ENCODE measurements around the gene RNF11. TPM values are rescaled to one million over a fixed set of nuclear protein-coding genes. Genes with fewer than 3 reads are reported as not detected.

RNF11 gene
- polyA plus RNA-seq, 1 donor (not counting 4 experiments of a cell fraction or from before 2014, with no cell fraction given) = 113 TPM

DNA sequence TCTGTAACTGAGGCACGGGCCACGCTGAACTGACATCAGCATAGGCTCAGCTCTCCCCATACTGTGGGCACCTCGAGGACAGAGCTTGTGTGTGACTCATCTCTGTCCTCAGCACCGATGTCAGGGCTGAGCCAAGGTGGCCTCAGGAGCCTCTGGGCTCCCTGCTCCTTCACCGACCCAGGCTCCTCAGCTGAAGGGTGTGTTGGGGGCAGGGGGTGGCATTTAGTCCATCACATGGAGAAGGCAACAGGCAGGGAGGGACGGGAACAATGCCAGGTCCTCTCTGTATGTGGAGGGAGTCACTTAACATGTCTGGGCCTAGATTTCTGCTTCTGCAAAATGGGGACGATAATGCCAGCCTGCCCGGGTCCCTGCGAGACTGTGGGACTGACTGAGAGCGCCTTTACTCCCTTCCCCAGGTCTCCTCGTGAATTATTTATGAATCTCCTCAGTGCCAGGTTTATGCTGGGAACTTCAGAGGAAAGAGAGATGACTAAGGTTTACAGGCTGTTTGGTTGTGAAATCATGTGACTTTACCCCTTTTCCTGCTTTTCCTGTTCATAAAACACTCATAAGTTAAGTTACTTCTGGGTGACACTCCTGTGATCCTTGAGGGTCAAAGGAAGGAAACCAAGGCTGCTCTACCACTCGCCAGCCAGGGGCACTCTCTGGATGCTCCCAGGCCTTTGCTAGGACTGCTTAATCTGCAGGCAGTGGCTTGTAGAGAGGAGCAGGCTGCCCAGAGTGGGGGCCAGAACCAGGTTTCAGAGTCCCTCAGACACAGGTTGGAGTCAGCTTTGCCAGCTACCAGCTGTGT is 78.1 kb downstream of the RNF11 start:
- TF ChIP-seq EZH2 (IDR thresholded peaks at IDR 0.05; ENCODE audit: low read length) = no peak
- TF ChIP-seq, protein P1, sequence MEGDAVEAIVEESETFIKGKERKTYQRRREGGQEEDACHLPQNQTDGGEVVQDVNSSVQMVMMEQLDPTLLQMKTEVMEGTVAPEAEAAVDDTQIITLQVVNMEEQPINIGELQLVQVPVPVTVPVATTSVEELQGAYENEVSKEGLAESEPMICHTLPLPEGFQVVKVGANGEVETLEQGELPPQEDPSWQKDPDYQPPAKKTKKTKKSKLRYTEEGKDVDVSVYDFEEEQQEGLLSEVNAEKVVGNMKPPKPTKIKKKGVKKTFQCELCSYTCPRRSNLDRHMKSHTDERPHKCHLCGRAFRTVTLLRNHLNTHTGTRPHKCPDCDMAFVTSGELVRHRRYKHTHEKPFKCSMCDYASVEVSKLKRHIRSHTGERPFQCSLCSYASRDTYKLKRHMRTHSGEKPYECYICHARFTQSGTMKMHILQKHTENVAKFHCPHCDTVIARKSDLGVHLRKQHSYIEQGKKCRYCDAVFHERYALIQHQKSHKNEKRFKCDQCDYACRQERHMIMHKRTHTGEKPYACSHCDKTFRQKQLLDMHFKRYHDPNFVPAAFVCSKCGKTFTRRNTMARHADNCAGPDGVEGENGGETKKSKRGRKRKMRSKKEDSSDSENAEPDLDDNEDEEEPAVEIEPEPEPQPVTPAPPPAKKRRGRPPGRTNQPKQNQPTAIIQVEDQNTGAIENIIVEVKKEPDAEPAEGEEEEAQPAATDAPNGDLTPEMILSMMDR (optimal IDR thresholded peaks at IDR 0.05 in 1 of 3, IDR thresholded peaks at IDR 0.05 in 1 of 3, conservative IDR thresholded peaks at IDR 0.05 in 1 of 3; ENCODE audit: extremely low read depth in 1 of 3, insufficient read depth in 2 of 3, low read length in 3 of 3) = no peak
- peak overlapping the region; percentile 34 for H3K9ac ChIP-seq (ENCODE audit: control insufficient read depth, extremely low read depth, insufficient read depth, low read length)
- peak; percentile 77 for FAIRE-seq

DNA sequence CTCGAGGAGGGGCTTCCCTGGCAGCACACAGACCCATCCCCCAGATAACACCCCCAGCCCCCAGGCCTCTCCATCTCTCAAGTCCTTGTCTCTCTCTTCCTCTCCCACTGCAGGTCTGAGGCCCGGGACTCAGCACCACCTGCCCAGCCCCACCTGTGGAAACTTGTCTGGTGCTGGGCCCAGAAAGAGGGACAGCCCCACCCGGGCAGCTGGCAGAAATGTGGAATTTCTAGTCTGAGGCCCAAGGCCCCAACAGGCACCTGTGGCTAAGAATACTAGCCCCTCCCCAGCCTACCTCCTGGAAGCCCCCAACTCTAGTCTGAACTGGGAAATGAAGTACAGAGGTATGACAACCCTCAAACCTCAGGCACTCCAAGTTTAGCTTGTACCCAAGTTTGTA is 78.9 kb downstream of the RNF11 start:
- Histone ChIP-seq H3K27me3 (ENCODE audit: control insufficient read depth, extremely low read depth, insufficient read depth, low read length) (no peaks in the 10 kb centered on the region), H3K9me3 (ENCODE audit: control insufficient read depth, low read depth, low read length) (no peaks in the 10 kb centered on the region), H3K4me1 (ENCODE audit: control insufficient read depth, extremely low read depth, insufficient read depth, low read length) (peaks cover 21% of the 10 kb centered on the region), H2AFZ (ENCODE audit: control insufficient read depth, low read length) (no peak overlapping the region), H3K36me3 (ENCODE audit: control insufficient read depth in 2 of 2, extremely low read depth in 1 of 2, insufficient read depth in 2 of 2, low read length in 2 of 2) (no peaks in the 10 kb centered on the region), H4K20me1 (ENCODE audit: control insufficient read depth, extremely low read depth, insufficient read depth, low read length) (no peaks in the 10 kb centered on the region), H3K9ac (ENCODE audit: control insufficient read depth, extremely low read depth, insufficient read depth, low read length) (no peak overlapping the region), H3K4me3 (ENCODE audit: control insufficient read depth in 2 of 3, extremely low read depth in 1 of 3, insufficient read depth in 2 of 3, low read depth in 1 of 3, low read length in 3 of 3) (no peak overlapping the region), H3K4me2 (ENCODE audit: control insufficient read depth, extremely low read depth, insufficient read depth, low read depth, low read length) (no peak overlapping the region), H3K9me1 (ENCODE audit: control insufficient read depth, extremely low read depth, insufficient read depth, low read length) (no peaks in the 10 kb centered on the region), H3K27ac (ENCODE audit: control insufficient read depth, insufficient read depth, low read length) (no peak overlapping the region), H3K79me2 (ENCODE audit: control insufficient read depth, insufficient read depth, low read length) (no peaks in the 10 kb centered on the region)
- dilution Hi-C loops (cut with MboI; ENCODE audit: extremely low pct_ligation_motif_present, low sequenced_read_pairs) = no loop called here
- FAIRE-seq (no peak), DNase-seq (ENCODE audit: low read depth, low spot score) (no peak)
- TF ChIP-seq, protein P1 (optimal IDR thresholded peaks at IDR 0.05 in 1 of 3, IDR thresholded peaks at IDR 0.05 in 1 of 3, conservative IDR thresholded peaks at IDR 0.05 in 1 of 3; ENCODE audit: extremely low read depth in 1 of 3, insufficient read depth in 2 of 3, low read length in 3 of 3) = no peak
- TF ChIP-seq EZH2 (IDR thresholded peaks at IDR 0.05; ENCODE audit: low read length) = no peak

More for the DNA sequence above, 78.1 kb downstream of the RNF11 start:
- peaks cover 21% of the 10 kb centered on the region for H3K4me1 ChIP-seq (ENCODE audit: control insufficient read depth, extremely low read depth, insufficient read depth, low read length)
- no peaks in the 10 kb centered on the region for H3K9me1 ChIP-seq (ENCODE audit: control insufficient read depth, extremely low read depth, insufficient read depth, low read length)
- no peaks in the 10 kb centered on the region for H4K20me1 ChIP-seq (ENCODE audit: control insufficient read depth, extremely low read depth, insufficient read depth, low read length)
- no peaks in the 10 kb centered on the region for H3K79me2 ChIP-seq (ENCODE audit: control insufficient read depth, insufficient read depth, low read length)
- no peaks in the 10 kb centered on the region for H3K36me3 ChIP-seq (ENCODE audit: control insufficient read depth in 2 of 2, extremely low read depth in 1 of 2, insufficient read depth in 2 of 2, low read length in 2 of 2)
- no peaks in the 10 kb centered on the region for H3K27me3 ChIP-seq (ENCODE audit: control insufficient read depth, extremely low read depth, insufficient read depth, low read length)
- H3K9me3 ChIP-seq (ENCODE audit: control insufficient read depth, low read depth, low read length) = no peaks in the 10 kb centered on the region
- H3K4me3 ChIP-seq (ENCODE audit: control insufficient read depth in 2 of 3, extremely low read depth in 1 of 3, insufficient read depth in 2 of 3, low read depth in 1 of 3, low read length in 3 of 3) = no peak overlapping the region
- DNase-seq (ENCODE audit: low read depth, low spot score) = peak; percentile 23
- peak overlapping the region; percentile 11 for H3K4me2 ChIP-seq (ENCODE audit: control insufficient read depth, extremely low read depth, insufficient read depth, low read depth, low read length)
- peak overlapping the region; percentile 71 for H3K27ac ChIP-seq (ENCODE audit: control insufficient read depth, insufficient read depth, low read length)
- dilution Hi-C loops (cut with MboI; ENCODE audit: extremely low pct_ligation_motif_present, low sequenced_read_pairs) = no loop called here
- peak overlapping the region; percentile 35 for H2AFZ ChIP-seq (ENCODE audit: control insufficient read depth, low read length)
